Measurements from ENCODE around the gene TCEA2. TPM values are rescaled to one million over a fixed set of nuclear protein-coding genes. Genes with fewer than 3 reads are reported as not detected.

The TCEA2 gene
- total and polyA plus RNA-seq, 2 of the 13 experiments (the other 11 are each of a cell fraction or from before 2014, with no cell fraction given), result 28.1 to 33.7 TPM

- TF ChIP-seq PRDM10 (CRISPR knock-in tag; IDR thresholded peaks at IDR 0.05; ENCODE audit: low read depth) (no peak; the same call in 1 of the 2 replicates), DZIP1 (CRISPR knock-in tag; IDR thresholded peaks at IDR 0.05) (no peak), ZNF230 (CRISPR knock-in tag; IDR thresholded peaks at IDR 0.05) (peak; percentile 74; the same call in 1 of the 2 replicates), HNF1A (IDR thresholded peaks at IDR 0.05; ENCODE audit: low read depth) (peak; percentile 98), HNF1A (CRISPR knock-in tag; IDR thresholded peaks at IDR 0.05; ENCODE audit: borderline replicate concordance) (peak; percentile 100), TRAFD1 (CRISPR knock-in tag; IDR thresholded peaks at IDR 0.05; ENCODE audit: borderline replicate concordance) (no peak), ZNF234 (CRISPR knock-in tag; conservative IDR thresholded peaks at IDR 0.05) (no peak), SMAD3 (CRISPR knock-in tag; IDR thresholded peaks at IDR 0.05) (no peak; the same call in 1 of the 2 replicates), ZNF547 (CRISPR knock-in tag; IDR thresholded peaks at IDR 0.05) (peak; percentile 92; the same call in 1 of the 2 replicates), TAF1 (CRISPR knock-in tag; IDR thresholded peaks at IDR 0.05) (peak; percentile 70; the same call in 1 of the 2 replicates), ZNF569 (CRISPR knock-in tag; IDR thresholded peaks at IDR 0.05; ENCODE audit: borderline replicate concordance) (no peak), REXO4 (CRISPR knock-in tag; IDR thresholded peaks at IDR 0.05; ENCODE audit: borderline replicate concordance) (no peak; the same call in 1 of the 2 replicates)
- TF ChIP-seq, protein P1, sequence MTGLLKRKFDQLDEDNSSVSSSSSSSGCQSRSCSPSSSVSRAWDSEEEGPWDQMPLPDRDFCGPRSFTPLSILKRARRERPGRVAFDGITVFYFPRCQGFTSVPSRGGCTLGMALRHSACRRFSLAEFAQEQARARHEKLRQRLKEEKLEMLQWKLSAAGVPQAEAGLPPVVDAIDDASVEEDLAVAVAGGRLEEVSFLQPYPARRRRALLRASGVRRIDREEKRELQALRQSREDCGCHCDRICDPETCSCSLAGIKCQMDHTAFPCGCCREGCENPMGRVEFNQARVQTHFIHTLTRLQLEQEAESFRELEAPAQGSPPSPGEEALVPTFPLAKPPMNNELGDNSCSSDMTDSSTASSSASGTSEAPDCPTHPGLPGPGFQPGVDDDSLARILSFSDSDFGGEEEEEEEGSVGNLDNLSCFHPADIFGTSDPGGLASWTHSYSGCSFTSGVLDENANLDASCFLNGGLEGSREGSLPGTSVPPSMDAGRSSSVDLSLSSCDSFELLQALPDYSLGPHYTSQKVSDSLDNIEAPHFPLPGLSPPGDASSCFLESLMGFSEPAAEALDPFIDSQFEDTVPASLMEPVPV (CRISPR knock-in tag; IDR thresholded peaks at IDR 0.05), result peak; percentile 92
Measured at GRCh38 chr20:64024141-64024990, 38.6 kb upstream of the TCEA2 start (continued).
